ENCODE data around the gene BNIPL. TPM values are rescaled to one million over a fixed set of nuclear protein-coding genes. Genes with fewer than 3 reads are reported as not detected.

Gene BNIPL
- total RNA-seq, 4 donors from 2014 or later: 196 to 492 (median 251) TPM

- DNase-seq (ENCODE audit: low spot score in 2 of 2): no peak
- H3K27ac ChIP-seq: peak overlapping the region; percentile 43
- TF ChIP-seq CTCF (IDR thresholded peaks at IDR 0.05) (no peak), POLR2AphosphoS5 (IDR thresholded peaks at IDR 0.05) (no peak), EP300 (IDR thresholded peaks at IDR 0.05) (no peak), POLR2A (IDR thresholded peaks at IDR 0.05) (no peak)
Measured at GRCh38 chr1:151072224-151072623, 35.8 kb downstream of the BNIPL start.

GRCh38 chr1:151085953-151086559 lies 49.7 kb downstream of the BNIPL start:
- no peak for DNase-seq (ENCODE audit: low spot score in 2 of 2)

More at GRCh38 chr1:151072224-151072623, 35.8 kb downstream of the BNIPL start:
- Histone ChIP-seq H3K4me1 (peaks cover 16% of the 10 kb centered on the region), H3K4me3 (no peak overlapping the region), H3K27me3 (no peaks in the 10 kb centered on the region), H3K36me3 (peaks cover 6% of the 10 kb centered on the region), H3K9me3 (no peaks in the 10 kb centered on the region)
- WGBS: 71% methylated on average over 13 of the region's 13 CpGs

More at GRCh38 chr1:151085953-151086559, 49.7 kb downstream of the BNIPL start:
- no peak overlapping the region for H3K4me3 ChIP-seq
- H3K4me1 ChIP-seq: peaks cover 2% of the 10 kb centered on the region
- no peak overlapping the region for H3K27ac ChIP-seq
- H3K27me3 ChIP-seq: no peaks in the 10 kb centered on the region
- 70% methylated on average over 4 of the region's 4 CpGs for WGBS
- H3K36me3 ChIP-seq: no peaks in the 10 kb centered on the region
- no peaks in the 10 kb centered on the region for H3K9me3 ChIP-seq
- no peak for TF ChIP-seq POLR2A (IDR thresholded peaks at IDR 0.05)
- TF ChIP-seq CTCF (IDR thresholded peaks at IDR 0.05): no peak
- no peak for TF ChIP-seq EP300 (IDR thresholded peaks at IDR 0.05)
- TF ChIP-seq POLR2AphosphoS5 (IDR thresholded peaks at IDR 0.05): no peak

Other genes with a start within 250 kb of the BNIPL start
- gene CTSK, start 228.3 kb upstream of the BNIPL start, total RNA-seq: 10 to 100 TPM; 46.3 to 98.0 (median 64.2) TPM
- gene ARNT, start 160.0 kb upstream of the BNIPL start, total RNA-seq: 10 to 100 TPM; 32.7 to 79.0 (median 41.7) TPM
- not detected for gene CTXND2, start 149.4 kb upstream of the BNIPL start, total RNA-seq
- gene SETDB1, start 110.2 kb upstream of the BNIPL start, total RNA-seq: 10 to 100 TPM; 25.0 to 61.9 (median 38.5) TPM
- gene CERS2, start 61.8 kb upstream of the BNIPL start, total RNA-seq: 10 to 100 TPM; 46.5 to 57.9 (median 51.4) TPM
- gene ANXA9, start 54.3 kb upstream of the BNIPL start, total RNA-seq: 10 to 100 TPM; 17.6 to 67.5 (median 45.8) TPM
- 10 to 100 TPM; 31.7 to 59.1 (median 35.8) TPM for gene MINDY1, start 29.7 kb upstream of the BNIPL start, total RNA-seq
- 10 to 100 TPM; 16.5 to 24.2 (median 20.4) TPM for gene PRUNE1, start 28.1 kb upstream of the BNIPL start, total RNA-seq
- gene C1orf56, start 11.2 kb downstream of the BNIPL start, total RNA-seq: 1 to 10 TPM; 2.7 to 4.7 (median 3.9) TPM
- gene CDC42SE1, start 23.0 kb downstream of the BNIPL start, total RNA-seq: 100 to 1,000 TPM; 109 to 122 (median 115) TPM
- gene MLLT11, start 23.8 kb downstream of the BNIPL start, total RNA-seq: 1 to 10 TPM in 3 of 4 donors, under 1 TPM in 1; 0.24 to 1.5 (median 1.2) TPM
- gene GABPB2, start 34.2 kb downstream of the BNIPL start, total RNA-seq: 10 to 100 TPM; 16.2 to 20.6 (median 18.1) TPM
- gene SEMA6C, start 110.0 kb downstream of the BNIPL start, total RNA-seq: 10 to 100 TPM in 3 of 4 donors, 1 to 10 TPM in 1; 5.5 to 19.0 (median 14.9) TPM
- 1 to 10 TPM; 1.0 to 2.5 (median 1.5) TPM for gene TNFAIP8L2, start 120.1 kb downstream of the BNIPL start, total RNA-seq
- 10 to 100 TPM in 3 of 4 donors, 1 to 10 TPM in 1; 8.4 to 15.2 (median 12.5) TPM for gene LYSMD1, start 129.3 kb downstream of the BNIPL start, total RNA-seq
- 10 to 100 TPM; 29.6 to 40.6 (median 35.4) TPM for gene SCNM1, start 129.6 kb downstream of the BNIPL start, total RNA-seq
- not detected for gene TMOD4, start 139.4 kb downstream of the BNIPL start, total RNA-seq
- 10 to 100 TPM; 17.2 to 30.8 (median 26.8) TPM for gene VPS72, start 153.6 kb downstream of the BNIPL start, total RNA-seq
- gene PIP5K1A, start 162.0 kb downstream of the BNIPL start, total RNA-seq: 100 to 1,000 TPM in 1 of 4 donors, 10 to 100 TPM in 3; 41.6 to 120 (median 51.6) TPM
- 100 to 1,000 TPM; 101 to 133 (median 119) TPM for gene PSMD4, start 218.1 kb downstream of the BNIPL start, total RNA-seq
- gene ZNF687, start 245.7 kb downstream of the BNIPL start, total RNA-seq: 10 to 100 TPM; 23.6 to 36.8 (median 29.7) TPM